ENCODE data around the gene MAPKBP1.

Gene MAPKBP1

DNA sequence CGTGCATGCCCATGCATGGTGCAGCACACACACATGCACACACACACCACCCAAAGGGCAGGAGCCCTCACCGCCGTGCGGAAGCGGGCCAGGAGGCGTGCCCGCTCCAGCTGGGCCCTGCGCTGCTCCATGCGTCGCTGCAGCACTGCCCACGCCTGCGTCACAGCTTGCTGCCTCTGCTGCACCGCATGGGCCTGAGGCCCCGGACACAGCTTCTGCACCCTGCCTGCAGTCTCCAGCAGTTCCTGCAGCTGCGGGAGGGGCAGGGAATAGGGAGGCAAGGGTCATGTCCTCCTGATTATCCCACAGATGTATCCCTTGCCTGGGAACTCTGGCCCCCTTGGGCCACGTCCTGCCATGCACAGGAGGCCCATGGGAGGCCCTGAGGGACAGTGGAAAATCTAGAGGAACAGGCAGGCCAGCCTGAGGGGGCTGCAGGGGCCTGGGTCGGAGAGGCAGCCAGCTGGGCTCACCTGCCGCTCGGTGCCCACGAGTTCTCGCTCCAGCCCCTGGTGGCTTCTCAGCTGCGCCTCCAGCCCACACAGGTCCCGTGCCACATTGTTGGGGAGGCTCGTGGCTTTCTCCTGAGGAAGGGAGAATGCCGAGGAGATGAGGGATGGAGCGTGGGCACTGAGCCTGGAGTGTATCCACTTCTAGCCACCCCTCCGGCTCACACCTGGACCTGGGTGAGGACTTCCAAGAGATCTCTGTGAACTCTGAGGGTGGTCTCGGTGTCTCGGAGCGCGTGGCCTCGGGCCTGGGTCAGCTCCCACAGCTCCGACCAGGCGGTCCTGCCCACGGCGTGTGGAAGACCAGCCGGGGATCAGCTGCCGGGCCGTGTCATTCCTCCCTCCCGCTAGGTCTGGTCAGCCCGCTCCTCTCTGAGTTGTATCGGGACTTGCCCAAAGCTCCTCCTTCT is 95.7 kb downstream of the MAPKBP1 start:
- Histone ChIP-seq H3K27ac (no peak overlapping the region), H3K4me2 (no peak overlapping the region), H3K9ac (no peak overlapping the region), H3K4me3 (no peak overlapping the region), H4K20me1 (no peaks in the 10 kb centered on the region), H3K9me3 (no peaks in the 10 kb centered on the region), H3K4me1 (peaks cover 40% of the 10 kb centered on the region), H3K36me3 (no peaks in the 10 kb centered on the region), H3K27me3 (no peaks in the 10 kb centered on the region)
- TF ChIP-seq Cebpa-rat (IDR thresholded peaks at IDR 0.05): no peak

DNA sequence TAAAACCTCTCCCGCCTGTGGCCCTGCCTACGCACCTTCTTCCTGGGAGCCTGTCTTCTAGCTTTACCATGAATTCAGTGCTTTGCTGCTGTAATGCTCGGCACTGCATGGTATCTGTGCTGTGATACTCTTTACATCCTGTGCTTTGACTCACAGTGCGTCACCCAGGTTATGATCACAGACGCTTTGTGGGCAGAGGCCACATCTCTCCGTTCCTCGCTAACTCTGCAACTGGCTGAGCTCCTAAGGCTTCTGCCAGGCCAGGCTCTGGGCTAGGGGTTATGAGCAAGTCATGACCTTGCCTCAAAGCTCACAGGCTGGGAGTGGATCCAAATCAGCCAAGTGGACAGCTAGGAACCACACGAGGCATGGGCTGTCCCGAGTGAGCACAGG is 96.4 kb downstream of the MAPKBP1 start:
- Histone ChIP-seq H3K4me1 (peaks cover 44% of the 10 kb centered on the region), H3K27me3 (no peaks in the 10 kb centered on the region), H3K27ac (no peak overlapping the region), H3K9ac (no peak overlapping the region), H3K9me3 (no peaks in the 10 kb centered on the region), H3K4me3 (no peak overlapping the region), H3K36me3 (no peaks in the 10 kb centered on the region), H3K4me2 (no peak overlapping the region), H4K20me1 (no peaks in the 10 kb centered on the region)
- no peak for TF ChIP-seq Cebpa-rat (IDR thresholded peaks at IDR 0.05)

DNA sequence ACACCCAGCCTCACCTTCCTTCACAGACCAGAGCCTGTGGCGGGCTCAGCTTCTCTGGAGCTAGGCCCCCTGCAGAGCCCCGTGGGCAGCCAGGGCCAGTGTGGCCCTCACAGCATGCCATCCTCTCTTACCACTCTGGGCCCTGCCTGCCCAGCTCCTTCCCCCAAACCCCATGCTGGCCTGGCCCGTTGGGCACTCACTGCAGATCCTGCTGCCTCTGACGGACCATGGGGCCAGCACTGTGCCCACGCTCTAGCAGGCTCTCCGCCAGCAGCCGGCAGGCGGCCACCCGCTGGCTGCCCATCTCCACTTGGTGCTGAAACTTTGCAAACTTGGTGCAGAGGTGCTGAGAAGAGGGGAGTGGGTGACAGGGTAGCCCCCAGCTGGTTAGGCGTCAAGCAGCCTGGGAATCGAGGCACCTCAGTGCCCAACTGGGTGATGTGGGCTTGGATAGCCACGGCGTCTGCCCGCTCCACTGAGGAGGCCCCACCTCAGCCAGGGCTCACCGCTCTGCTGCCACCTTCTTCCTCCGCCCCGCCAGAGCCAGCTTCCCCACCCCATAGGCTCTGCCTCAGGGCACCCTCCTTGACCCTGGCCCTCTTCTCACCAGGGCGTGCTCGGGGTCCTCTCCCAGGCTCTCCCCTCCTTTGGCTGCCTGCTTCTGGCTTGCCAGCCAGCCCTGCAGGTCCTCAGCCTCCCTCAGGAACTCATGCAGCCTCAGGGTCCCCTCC is 97.1 kb downstream of the MAPKBP1 start:
- no peaks in the 10 kb centered on the region for H3K27me3 ChIP-seq
- H3K4me1 ChIP-seq: peaks cover 44% of the 10 kb centered on the region
- H3K36me3 ChIP-seq: no peaks in the 10 kb centered on the region
- no peaks in the 10 kb centered on the region for H3K9me3 ChIP-seq
- TF ChIP-seq Cebpa-rat (IDR thresholded peaks at IDR 0.05): no peak
- H3K4me3 ChIP-seq: no peak overlapping the region
- no peaks in the 10 kb centered on the region for H4K20me1 ChIP-seq
- no peak overlapping the region for H3K27ac ChIP-seq
- no peak overlapping the region for H3K9ac ChIP-seq
- H3K4me2 ChIP-seq: no peak overlapping the region

DNA sequence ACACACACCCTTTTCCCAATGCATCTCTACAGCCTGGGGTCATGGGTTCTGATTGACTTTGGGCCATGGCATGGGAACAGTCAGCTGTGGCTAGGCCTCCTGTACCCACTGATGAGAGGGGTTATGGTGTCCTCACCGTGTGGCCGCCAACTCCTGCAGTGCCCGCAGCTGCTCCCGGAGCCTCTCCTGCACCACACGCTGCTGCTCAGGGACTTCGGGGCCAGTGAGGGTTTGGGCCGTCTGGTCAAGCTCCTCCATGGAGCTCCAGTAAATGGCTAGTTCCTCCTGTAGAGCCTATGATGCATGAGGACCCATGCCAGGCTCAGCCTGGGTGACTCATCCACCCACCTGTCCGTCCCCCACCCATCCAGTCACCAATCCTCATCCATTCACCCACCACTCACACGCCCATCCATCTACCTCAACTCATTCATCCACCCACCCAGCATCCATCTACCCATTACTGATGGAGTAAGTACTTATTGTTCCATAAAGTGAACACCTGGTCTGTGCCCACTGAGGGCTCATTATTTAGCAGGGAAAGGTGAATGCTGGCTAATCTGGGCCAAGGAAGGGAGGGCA is 98.0 kb downstream of the MAPKBP1 start:
- Histone ChIP-seq H3K36me3 (no peaks in the 10 kb centered on the region), H4K20me1 (no peaks in the 10 kb centered on the region), H3K4me2 (no peak overlapping the region), H3K9me3 (no peaks in the 10 kb centered on the region), H3K4me3 (no peak overlapping the region), H3K4me1 (peaks cover 44% of the 10 kb centered on the region), H3K9ac (no peak overlapping the region), H3K27ac (no peak overlapping the region), H3K27me3 (no peaks in the 10 kb centered on the region)
- no peak for TF ChIP-seq Cebpa-rat (IDR thresholded peaks at IDR 0.05)

DNA sequence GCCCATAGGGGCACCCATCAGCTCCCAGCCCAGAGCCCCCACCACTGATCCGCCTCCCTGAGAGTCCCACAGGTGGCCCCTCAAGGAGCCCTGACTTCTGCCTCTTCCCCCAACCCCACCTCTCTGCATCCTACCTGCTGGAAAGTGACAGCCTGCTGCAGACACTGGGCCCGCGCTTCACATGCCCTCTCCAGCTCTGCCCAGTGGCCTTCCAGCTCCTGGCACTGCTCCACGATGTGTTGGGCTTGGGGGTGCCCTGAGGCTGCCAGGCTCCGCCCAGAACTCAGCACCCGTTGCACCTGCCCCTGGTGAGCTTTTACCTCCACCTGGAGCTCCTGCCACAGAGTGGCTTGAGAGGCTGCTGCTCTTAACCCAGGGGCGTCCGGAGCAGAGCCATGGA is 99.4 kb downstream of the MAPKBP1 start:
- no peaks in the 10 kb centered on the region for H4K20me1 ChIP-seq
- TF ChIP-seq Cebpa-rat (IDR thresholded peaks at IDR 0.05): no peak
- H3K4me3 ChIP-seq: no peak overlapping the region
- H3K27me3 ChIP-seq: no peaks in the 10 kb centered on the region
- H3K4me2 ChIP-seq: no peak overlapping the region
- no peak overlapping the region for H3K27ac ChIP-seq
- H3K9ac ChIP-seq: no peak overlapping the region
- peaks cover 53% of the 10 kb centered on the region for H3K4me1 ChIP-seq
- no peaks in the 10 kb centered on the region for H3K36me3 ChIP-seq
- no peaks in the 10 kb centered on the region for H3K9me3 ChIP-seq

DNA sequence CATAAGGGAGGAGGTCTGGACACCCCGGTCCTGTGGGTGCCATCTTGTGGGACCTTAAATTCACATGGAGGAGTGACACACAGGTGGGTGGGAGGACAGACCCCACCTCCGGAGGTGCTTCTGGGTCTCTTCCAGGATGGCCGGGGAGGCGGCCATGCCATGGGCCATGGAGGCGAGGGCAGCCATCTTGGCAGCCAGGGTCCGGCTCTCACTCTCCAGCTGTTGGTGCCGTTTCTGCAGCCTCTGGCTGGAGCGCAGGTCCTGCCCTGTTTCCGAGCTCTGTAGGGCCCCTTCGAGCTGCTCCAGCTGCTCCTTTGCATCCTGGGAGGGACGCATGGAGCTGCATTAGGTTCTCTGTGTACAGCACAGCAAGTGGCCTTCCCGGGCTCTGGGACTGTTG is 100.5 kb downstream of the MAPKBP1 start:
- H3K4me1 ChIP-seq: peaks cover 53% of the 10 kb centered on the region
- no peaks in the 10 kb centered on the region for H3K9me3 ChIP-seq
- H3K27ac ChIP-seq: no peak overlapping the region
- no peak overlapping the region for H3K9ac ChIP-seq
- H4K20me1 ChIP-seq: no peaks in the 10 kb centered on the region
- no peak for TF ChIP-seq Cebpa-rat (IDR thresholded peaks at IDR 0.05)
- no peaks in the 10 kb centered on the region for H3K36me3 ChIP-seq
- H3K27me3 ChIP-seq: no peaks in the 10 kb centered on the region
- 0 out of 2 replicates have a peak overlapping the region, but pooled peaks have one; percentile 82 for H3K4me2 ChIP-seq
- H3K4me3 ChIP-seq: no peak overlapping the region

DNA sequence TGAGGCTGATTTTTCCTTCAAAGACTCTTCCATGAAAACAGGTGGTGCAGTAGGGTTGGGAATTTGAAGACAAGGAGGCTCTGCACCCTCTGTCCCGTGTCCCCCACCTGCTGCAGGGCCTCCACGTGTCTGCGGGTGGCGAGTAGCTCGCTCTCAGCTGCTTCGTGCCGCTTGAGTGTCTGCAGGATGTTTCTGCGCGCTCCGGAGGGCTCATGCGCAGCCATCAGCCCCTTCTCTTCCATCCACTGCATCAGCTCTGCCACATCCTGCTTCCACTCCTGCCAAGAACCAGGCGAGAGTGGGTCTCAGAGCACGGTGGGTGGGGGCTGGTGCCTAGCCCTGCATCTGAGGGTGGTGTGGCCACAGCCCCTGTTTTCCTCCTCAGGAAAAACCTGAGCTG is 101.7 kb downstream of the MAPKBP1 start:
- H4K20me1 ChIP-seq: no peaks in the 10 kb centered on the region
- no peaks in the 10 kb centered on the region for H3K36me3 ChIP-seq
- TF ChIP-seq Cebpa-rat (IDR thresholded peaks at IDR 0.05): no peak
- peak overlapping the region; percentile 71 for H3K27ac ChIP-seq
- H3K27me3 ChIP-seq: peaks cover 2% of the 10 kb centered on the region; the same call in 1 of the 2 replicates
- no peaks in the 10 kb centered on the region for H3K9me3 ChIP-seq
- H3K4me3 ChIP-seq: no peak overlapping the region
- peaks cover 42% of the 10 kb centered on the region for H3K4me1 ChIP-seq
- no peak overlapping the region for H3K9ac ChIP-seq
- peak overlapping the region; percentile 82 for H3K4me2 ChIP-seq

DNA sequence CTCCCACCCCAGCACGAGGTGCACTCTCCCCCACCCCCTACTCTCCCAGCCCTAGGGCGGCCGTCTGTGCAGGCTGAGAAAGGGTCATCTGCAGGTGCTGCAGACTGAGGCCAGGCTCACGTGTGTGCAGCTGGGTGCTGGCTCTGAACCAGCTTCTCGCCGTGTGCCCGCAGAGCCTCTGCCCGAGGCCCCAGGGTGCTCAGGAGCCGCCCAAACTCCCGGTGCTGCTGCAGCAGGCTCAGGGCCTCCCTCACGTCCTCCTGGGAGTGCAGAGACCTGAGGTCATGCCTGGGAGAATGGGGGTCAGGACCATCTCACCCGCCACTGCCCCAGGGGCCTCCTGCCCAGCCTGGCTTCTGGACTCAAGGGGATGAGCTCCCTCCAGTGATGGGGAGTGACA is 102.4 kb downstream of the MAPKBP1 start:
- Histone ChIP-seq H3K27me3 (peaks cover 9% of the 10 kb centered on the region), H3K4me1 (peaks cover 43% of the 10 kb centered on the region), H3K36me3 (no peaks in the 10 kb centered on the region), H3K27ac (peak overlapping the region; percentile 71), H3K9me3 (no peaks in the 10 kb centered on the region), H4K20me1 (no peaks in the 10 kb centered on the region), H3K9ac (no peak overlapping the region), H3K4me2 (peak overlapping the region; percentile 82), H3K4me3 (no peak overlapping the region)
- TF ChIP-seq Cebpa-rat (IDR thresholded peaks at IDR 0.05): no peak

Data from BLaER1 (cell line).